Measurements from ENCODE around the gene ARPIN. TPM values are rescaled to one million over a fixed set of nuclear protein-coding genes. Genes with fewer than 3 reads are reported as not detected.

ARPIN gene
- total and polyA plus RNA-seq, 7 experiments from 2014 or later, result 0.08 to 1.1 (median 0.31) TPM; not detected in 3

GRCh38 chr15:89904519-89904918 lies 8.2 kb downstream of the ARPIN start:
- H3K4me3 ChIP-seq (ENCODE audit: low read length), result no peak overlapping the region
- peaks cover 0 to 8% (median 0%) of the 10 kb centered on the region in 7 donors for H3K4me1 Mint-ChIP-seq

GRCh38 chr15:89903858-89904130 lies 9.0 kb downstream of the ARPIN start:
- Histone ChIP-seq H3K4me1 (ENCODE audit: control insufficient read depth in 2 of 2, insufficient read depth in 2 of 2, low read length in 2 of 2) (no peaks in the 10 kb centered on the region), H3K36me3 (ENCODE audit: control insufficient read depth in 2 of 3, insufficient read depth in 3 of 3, low read length in 3 of 3) (no peaks in the 10 kb centered on the region), H3K27me3 (ENCODE audit: control insufficient read depth in 2 of 2, insufficient read depth in 2 of 2, low read length in 2 of 2) (no peaks in the 10 kb centered on the region), H3K9me3 (ENCODE audit: control insufficient read depth in 2 of 3, low read length in 3 of 3) (no peaks in the 10 kb centered on the region), H3K27ac (ENCODE audit: low read depth, low read length) (no peak overlapping the region), H3K4me3 (ENCODE audit: low read length) (no peak overlapping the region)
- no peak for ATAC-seq
- Mint-ChIP-seq H3K4me3 (no peak overlapping the region), H3K27ac (no peak overlapping the region), H3K27me3 (peaks cover 0 to 4% (median 0%) of the 10 kb centered on the region in 5 donors), H3K36me3 (no peaks in the 10 kb centered on the region), H3K9me3 (no peaks in the 10 kb centered on the region), H3K4me1 (peaks cover 0 to 8% (median 0%) of the 10 kb centered on the region in 7 donors)
- POLR2A ChIA-PET, result interaction anchor here (1.3 kb wide), 1 partner anchor 9 kb away, joined by 3 read pairs; the partner anchor contains the start of gene ARPIN
- intact Hi-C loops (cut with micrococcal nuclease), result no loop called here
- CTCF ChIA-PET, result interaction anchor here (0.8 kb wide), 1 partner anchor 27 kb away, joined by 3 read pairs; no protein-coding TSS in a partner anchor
- DNase-seq, result no peak

More at GRCh38 chr15:89904519-89904918, 8.2 kb downstream of the ARPIN start:
- H3K27me3 Mint-ChIP-seq, result peaks cover 0 to 8% (median 3%) of the 10 kb centered on the region in 5 donors
- no peaks in the 10 kb centered on the region for H3K9me3 ChIP-seq (ENCODE audit: control insufficient read depth in 2 of 3, low read length in 3 of 3)
- H3K27me3 ChIP-seq (ENCODE audit: control insufficient read depth in 2 of 2, insufficient read depth in 2 of 2, low read length in 2 of 2), result no peaks in the 10 kb centered on the region
- no peak overlapping the region for H3K4me3 Mint-ChIP-seq
- ChIA-PET CTCF (no interaction called here), POLR2A (interaction anchor here (1.3 kb wide), 1 partner anchor 8 kb away, joined by 3 read pairs; the partner anchor contains the start of gene ARPIN)
- H3K4me1 ChIP-seq (ENCODE audit: control insufficient read depth in 2 of 2, insufficient read depth in 2 of 2, low read length in 2 of 2), result no peaks in the 10 kb centered on the region
- H3K36me3 ChIP-seq (ENCODE audit: control insufficient read depth in 2 of 3, insufficient read depth in 3 of 3, low read length in 3 of 3), result no peaks in the 10 kb centered on the region
- ATAC-seq (no peak), DNase-seq (no peak)
- H3K9me3 Mint-ChIP-seq, result no peaks in the 10 kb centered on the region
- no peaks in the 10 kb centered on the region for H3K36me3 Mint-ChIP-seq
- H3K27ac ChIP-seq (ENCODE audit: low read depth, low read length), result no peak overlapping the region
- intact Hi-C loops (cut with micrococcal nuclease), result no loop called here
- H3K27ac Mint-ChIP-seq, result no peak overlapping the region

- no peak for DNase-seq
- ChIA-PET POLR2A (no interaction called here), CTCF (interaction anchor here (0.8 kb wide), 1 partner anchor 26 kb away, joined by 3 read pairs; no protein-coding TSS in a partner anchor)
- no peaks in the 10 kb centered on the region for H3K27me3 ChIP-seq (ENCODE audit: control insufficient read depth in 2 of 2, insufficient read depth in 2 of 2, low read length in 2 of 2)
- H3K27ac ChIP-seq (ENCODE audit: low read depth, low read length), result no peak overlapping the region
- no peak overlapping the region for H3K4me3 ChIP-seq (ENCODE audit: low read length)
- intact Hi-C loops (cut with micrococcal nuclease), result no loop called here
- Mint-ChIP-seq H3K36me3 (no peaks in the 10 kb centered on the region), H3K4me3 (no peak overlapping the region), H3K4me1 (peaks cover 0 to 8% (median 0%) of the 10 kb centered on the region in 7 donors), H3K9me3 (no peaks in the 10 kb centered on the region), H3K27ac (peak overlapping the region in 1 of 9 donors; percentile 5), H3K27me3 (peaks cover 0 to 4% (median 0%) of the 10 kb centered on the region in 5 donors)
- no peaks in the 10 kb centered on the region for H3K36me3 ChIP-seq (ENCODE audit: control insufficient read depth in 2 of 3, insufficient read depth in 3 of 3, low read length in 3 of 3)
- H3K4me1 ChIP-seq (ENCODE audit: control insufficient read depth in 2 of 2, insufficient read depth in 2 of 2, low read length in 2 of 2), result no peaks in the 10 kb centered on the region
- H3K9me3 ChIP-seq (ENCODE audit: control insufficient read depth in 2 of 3, low read length in 3 of 3), result no peaks in the 10 kb centered on the region
- ATAC-seq, result no peak
These were observed 9.5 kb downstream of the ARPIN start for GRCh38 chr15:89903015-89903857.

- intact Hi-C loops (cut with micrococcal nuclease), result no loop called here
- Mint-ChIP-seq H3K9me3 (no peaks in the 10 kb centered on the region), H3K4me3 (no peak overlapping the region), H3K27me3 (peaks cover 0 to 4% (median 0%) of the 10 kb centered on the region in 5 donors), H3K36me3 (no peaks in the 10 kb centered on the region), H3K27ac (no peak overlapping the region), H3K4me1 (peaks cover 0 to 7% (median 0%) of the 10 kb centered on the region in 7 donors)
- Histone ChIP-seq H3K27me3 (ENCODE audit: control insufficient read depth in 2 of 2, insufficient read depth in 2 of 2, low read length in 2 of 2) (no peaks in the 10 kb centered on the region), H3K9me3 (ENCODE audit: control insufficient read depth in 2 of 3, low read length in 3 of 3) (no peaks in the 10 kb centered on the region), H3K4me3 (ENCODE audit: low read length) (no peak overlapping the region), H3K36me3 (ENCODE audit: control insufficient read depth in 2 of 3, insufficient read depth in 3 of 3, low read length in 3 of 3) (no peaks in the 10 kb centered on the region), H3K27ac (ENCODE audit: low read depth, low read length) (no peak overlapping the region), H3K4me1 (ENCODE audit: control insufficient read depth in 2 of 2, insufficient read depth in 2 of 2, low read length in 2 of 2) (no peaks in the 10 kb centered on the region)
- DNase-seq, result no peak
- ChIA-PET CTCF (interaction anchor here (1.1 to 1.4 kb wide), 2 partner anchors 170 kb away, joined by 3 to 8 read pairs; no protein-coding TSS in a partner anchor), POLR2A (no interaction called here)
- no peak for ATAC-seq
These were observed 11.9 kb downstream of the ARPIN start for GRCh38 chr15:89900849-89901248.

- Histone ChIP-seq H3K36me3 (ENCODE audit: control insufficient read depth in 2 of 3, insufficient read depth in 3 of 3, low read length in 3 of 3) (no peaks in the 10 kb centered on the region), H3K4me3 (ENCODE audit: low read length) (no peak overlapping the region), H3K9me3 (ENCODE audit: control insufficient read depth in 2 of 3, low read length in 3 of 3) (no peaks in the 10 kb centered on the region), H3K4me1 (ENCODE audit: control insufficient read depth in 2 of 2, insufficient read depth in 2 of 2, low read length in 2 of 2) (no peaks in the 10 kb centered on the region), H3K27ac (ENCODE audit: low read depth, low read length) (no peak overlapping the region), H3K27me3 (ENCODE audit: control insufficient read depth in 2 of 2, insufficient read depth in 2 of 2, low read length in 2 of 2) (no peaks in the 10 kb centered on the region)
- no peaks in the 10 kb centered on the region for H3K9me3 Mint-ChIP-seq
- H3K27me3 Mint-ChIP-seq, result peaks cover 0 to 4% (median 0%) of the 10 kb centered on the region in 5 donors
- intact Hi-C loops (cut with micrococcal nuclease), result loop anchor here (10.0 kb wide), 2 partner anchors 365 to 565 kb away; partner anchors contain the start of genes POLG (in 2 of the 2) and NGRN (in 1 of the 2)
- no peak overlapping the region for H3K4me3 Mint-ChIP-seq
- H3K27ac Mint-ChIP-seq, result peak overlapping the region in 1 of 9 donors; percentile 64
- H3K36me3 Mint-ChIP-seq, result no peaks in the 10 kb centered on the region
- no peak for ATAC-seq
- DNase-seq, result no peak
- peaks cover 0 to 2% (median 2%) of the 10 kb centered on the region in 7 donors for H3K4me1 Mint-ChIP-seq
- POLR2A ChIA-PET, result no interaction called here
- CTCF ChIA-PET, result interaction anchor here (1.2 to 1.4 kb wide), 2 partner anchors 58 to 171 kb away, joined by 3 to 8 read pairs; no protein-coding TSS in a partner anchor
These were observed 12.7 kb downstream of the ARPIN start for GRCh38 chr15:89899951-89900567.

GRCh38 chr15:89899295-89899945 lies 13.3 kb downstream of the ARPIN start:
- peaks cover 0 to 7% (median 6%) of the 10 kb centered on the region in 7 donors for H3K4me1 Mint-ChIP-seq
- intact Hi-C loops (cut with micrococcal nuclease), result loop anchor here (10.0 kb wide), 2 partner anchors 365 to 565 kb away; partner anchors contain the start of genes POLG (in 2 of the 2) and NGRN (in 1 of the 2)
- ChIA-PET POLR2A (no interaction called here), CTCF (interaction anchor here (1.2 to 1.8 kb wide), 3 partner anchors 59 to 171 kb away, joined by 3 to 23 read pairs (median 8); no protein-coding TSS in a partner anchor)
- peaks cover 0 to 4% (median 0%) of the 10 kb centered on the region in 5 donors for H3K27me3 Mint-ChIP-seq
- Histone ChIP-seq H3K4me1 (ENCODE audit: control insufficient read depth in 2 of 2, insufficient read depth in 2 of 2, low read length in 2 of 2) (no peaks in the 10 kb centered on the region), H3K4me3 (ENCODE audit: low read length) (no peak overlapping the region), H3K36me3 (ENCODE audit: control insufficient read depth in 2 of 3, insufficient read depth in 3 of 3, low read length in 3 of 3) (no peaks in the 10 kb centered on the region), H3K27me3 (ENCODE audit: control insufficient read depth in 2 of 2, insufficient read depth in 2 of 2, low read length in 2 of 2) (no peaks in the 10 kb centered on the region), H3K27ac (ENCODE audit: low read depth, low read length) (no peak overlapping the region), H3K9me3 (ENCODE audit: control insufficient read depth in 2 of 3, low read length in 3 of 3) (no peaks in the 10 kb centered on the region)
- DNase-seq, result no peak
- no peaks in the 10 kb centered on the region for H3K9me3 Mint-ChIP-seq
- peak overlapping the region in 1 of 9 donors; percentile 38 for H3K27ac Mint-ChIP-seq
- H3K36me3 Mint-ChIP-seq, result no peaks in the 10 kb centered on the region
- H3K4me3 Mint-ChIP-seq, result no peak overlapping the region
- ATAC-seq, result no peak
